Left renal cortex interstitium (tissue), 4 donors: ENCODE results near the gene ZNF747. TPM values are rescaled to one million over a fixed set of nuclear protein-coding genes. Genes with fewer than 3 reads are reported as not detected.

ENCODE experiments used
- DNase-seq, 4 donors: peaks; one replicate each; pipeline ENCODE4 v3.0.0-alpha.2; 2013; ENCODE audit warnings: low read depth in 4 of 4, low spot score in 2 of 4, missing footprints in 1 of 4
- polyA plus RNA-seq, 4 donors: library from polyadenylated mRNA; unstranded; fragments of 120-200 nt; gene quantifications; one replicate each; pipeline ENCODE4 v1.2.1, GENCODE V29; 2013; ENCODE audit not compliant: insufficient read length in 4 of 4

ZNF747 gene
- 10 to 100 TPM in 3 of 4 donors, 1 to 10 TPM in 1; 9.1 to 12.3 (median 11.3) TPM for polyA plus RNA-seq

- DNase-seq = peak; percentile 74 to 91 (median 86)
Observed at GRCh38 chr16:30534368-30535105, at the start of gene ZNF747. ZNF747 (minus strand) TSS chr16:30534858; CDS start chr16:30534679, 179 bp downstream.

- DNase-seq = no peak
Observed at GRCh38 chr16:30582611-30583340, 48.1 kb upstream of the ZNF747 start.

- no peak for DNase-seq
Observed at GRCh38 chr16:30581457-30581856, 46.8 kb upstream of the ZNF747 start.

GRCh38 chr16:30574678-30575077, 40.0 kb upstream of the ZNF747 start:
- DNase-seq = no peak

GRCh38 chr16:30571445-30572322, 37.0 kb upstream of the ZNF747 start, which contains the start of gene ZNF688:
ZNF688 (minus strand) TSS chr16:30571714; CDS start chr16:30571629, 85 bp downstream.
- DNase-seq = peak; percentile 91 to 97 (median 92)

- peak in 1 of 4 donors; percentile 47 for DNase-seq
Observed at GRCh38 chr16:30570636-30571444, 36.2 kb upstream of the ZNF747 start.

- no peak for DNase-seq
Observed at GRCh38 chr16:30569746-30570635, 35.3 kb upstream of the ZNF747 start.

- DNase-seq = no peak
Observed at GRCh38 chr16:30569281-30569680, 34.6 kb upstream of the ZNF747 start.

- no peak for DNase-seq
Observed at GRCh38 chr16:30567991-30568638, 33.5 kb upstream of the ZNF747 start.

- DNase-seq = no peak
Observed at GRCh38 chr16:30567160-30567990, 32.7 kb upstream of the ZNF747 start.

GRCh38 chr16:30566531-30566930, 31.9 kb upstream of the ZNF747 start:
- no peak for DNase-seq

- DNase-seq = no peak
Observed at GRCh38 chr16:30565984-30566383, 31.3 kb upstream of the ZNF747 start.

GRCh38 chr16:30565526-30565925, 30.9 kb upstream of the ZNF747 start:
- no peak for DNase-seq

- DNase-seq = no peak
Observed at GRCh38 chr16:30562021-30562420, 27.4 kb upstream of the ZNF747 start.

GRCh38 chr16:30561089-30561816, 26.6 kb upstream of the ZNF747 start:
- no peak for DNase-seq

- no peak for DNase-seq
Observed at GRCh38 chr16:30559690-30560089, 25.0 kb upstream of the ZNF747 start.
